Bronchial epithelial cell (primary cell): ENCODE measurements around the gene SYNM. TPM values are rescaled to one million over a fixed set of nuclear protein-coding genes. Genes with fewer than 3 reads are reported as not detected.
A peak's percentile ranks its signal among the peaks of the same experiment; 100 is the strongest.
"Not testable (repeated sequence)": the region's sequence is repeated elsewhere in the genome, so short reads cannot be mapped to it uniquely, and the experiment has no call there.

Experiments used
- DNase-seq: peaks from one replicate; pipeline ENCODE4 v3.0.0-alpha.2; 2010; ENCODE audit warnings: low read depth
- FAIRE-seq: peaks from 2 replicates; lab custom pipeline; 2011; peaks lifted over from hg19 to GRCh38; lab: Jason Lieb, UNC
- H3K27me3 ChIP-seq: 2 replicates; pipeline ENCODE4 v1.5.1; 2011; ENCODE audit warnings: low read length; ENCODE audit not compliant: control insufficient read depth, insufficient read depth
- H3K36me3 ChIP-seq: 2 replicates; pipeline ENCODE4 v1.5.1; 2011; ENCODE audit warnings: low read length; ENCODE audit not compliant: control insufficient read depth, insufficient read depth
- H3K4me3 ChIP-seq: 2 replicates; pipeline ENCODE4 v1.5.1; 2011; ENCODE audit warnings: mild to moderate bottlenecking, low read depth, low read length, control low read depth
- total RNA-seq: library from RNA; depleted of rRNA; stranded (reverse); fragments of >200 nt; gene quantifications from 2 replicates; pipeline ENCODE4 v1.2.1, GENCODE V29; 2014
- TF ChIP-seq, protein P1 (sequence below): IDR thresholded peaks from 2 replicates; pipeline ENCODE4 v1.5.1; 2011; ENCODE audit warnings: mild to moderate bottlenecking, moderate library complexity, low read length, control low read depth, inconsistent platforms; ENCODE audit not compliant: insufficient read depth, severe bottlenecking

The SYNM gene
- total RNA-seq, 1 donor from 2014 or later: 0.26 TPM

DNA sequence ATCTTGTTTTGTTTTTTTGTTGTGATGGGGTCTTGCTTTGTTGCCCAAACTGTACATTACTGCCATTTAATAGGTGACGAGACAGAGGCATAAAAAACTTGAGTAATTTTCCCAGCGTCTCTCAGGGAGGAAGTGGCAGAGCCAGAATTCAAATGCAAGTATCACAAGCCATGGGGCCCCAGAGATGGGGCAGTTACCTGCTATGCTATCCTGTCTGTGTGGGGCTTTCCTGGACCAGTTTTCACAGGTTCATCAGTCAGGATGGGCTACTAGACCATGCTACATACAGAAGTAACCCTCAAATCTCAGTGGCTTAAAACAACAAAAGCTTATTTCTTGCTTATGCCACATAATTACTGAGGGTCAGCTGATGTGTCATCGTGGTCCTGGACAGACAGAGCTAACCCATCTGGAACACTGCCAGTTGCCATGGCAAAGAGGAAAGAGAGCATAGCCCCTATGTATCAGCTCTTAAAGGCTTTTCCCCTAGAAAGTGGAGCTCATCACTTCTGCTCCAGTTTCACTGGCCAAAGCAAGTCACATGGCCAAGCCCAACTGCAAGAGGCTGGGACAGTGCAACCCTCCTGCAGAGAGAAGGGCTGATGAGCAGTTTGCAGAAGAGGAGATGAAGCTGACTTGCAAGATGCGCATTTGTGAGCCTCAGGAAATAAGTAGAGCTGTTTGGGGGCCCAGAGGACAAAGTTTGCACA is 31.7 kb upstream of the SYNM start:
- TF ChIP-seq, protein P1, sequence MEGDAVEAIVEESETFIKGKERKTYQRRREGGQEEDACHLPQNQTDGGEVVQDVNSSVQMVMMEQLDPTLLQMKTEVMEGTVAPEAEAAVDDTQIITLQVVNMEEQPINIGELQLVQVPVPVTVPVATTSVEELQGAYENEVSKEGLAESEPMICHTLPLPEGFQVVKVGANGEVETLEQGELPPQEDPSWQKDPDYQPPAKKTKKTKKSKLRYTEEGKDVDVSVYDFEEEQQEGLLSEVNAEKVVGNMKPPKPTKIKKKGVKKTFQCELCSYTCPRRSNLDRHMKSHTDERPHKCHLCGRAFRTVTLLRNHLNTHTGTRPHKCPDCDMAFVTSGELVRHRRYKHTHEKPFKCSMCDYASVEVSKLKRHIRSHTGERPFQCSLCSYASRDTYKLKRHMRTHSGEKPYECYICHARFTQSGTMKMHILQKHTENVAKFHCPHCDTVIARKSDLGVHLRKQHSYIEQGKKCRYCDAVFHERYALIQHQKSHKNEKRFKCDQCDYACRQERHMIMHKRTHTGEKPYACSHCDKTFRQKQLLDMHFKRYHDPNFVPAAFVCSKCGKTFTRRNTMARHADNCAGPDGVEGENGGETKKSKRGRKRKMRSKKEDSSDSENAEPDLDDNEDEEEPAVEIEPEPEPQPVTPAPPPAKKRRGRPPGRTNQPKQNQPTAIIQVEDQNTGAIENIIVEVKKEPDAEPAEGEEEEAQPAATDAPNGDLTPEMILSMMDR: no peak
- no peak for DNase-seq
- no peak overlapping the region for H3K4me3 ChIP-seq
- no peaks in the 10 kb centered on the region for H3K36me3 ChIP-seq
- no peaks in the 10 kb centered on the region for H3K27me3 ChIP-seq
- no peak for FAIRE-seq

DNA sequence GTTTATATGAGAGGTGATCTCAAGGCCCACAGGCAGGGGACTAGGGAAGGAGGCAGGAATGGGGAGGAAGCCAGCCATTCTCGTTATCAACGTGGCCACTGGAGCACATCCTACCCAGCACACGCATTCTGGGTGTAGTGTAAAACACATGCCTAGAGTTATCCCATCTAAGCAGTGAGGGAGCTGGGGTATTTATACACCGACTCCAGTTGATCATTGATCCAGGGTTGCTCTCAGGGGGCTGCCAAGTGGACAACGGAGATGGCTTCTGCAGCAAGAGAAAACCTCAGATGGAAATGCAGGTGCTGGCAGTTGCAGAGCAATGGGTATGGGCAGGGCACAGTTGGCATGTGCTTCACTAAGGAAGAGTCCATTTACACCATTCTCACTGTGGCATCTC is 30.4 kb upstream of the SYNM start:
- Histone ChIP-seq H3K4me3 (no peak overlapping the region), H3K36me3 (no peaks in the 10 kb centered on the region), H3K27me3 (no peaks in the 10 kb centered on the region)
- TF ChIP-seq, protein P1: no peak
- FAIRE-seq (no peak), DNase-seq (no peak)

DNA sequence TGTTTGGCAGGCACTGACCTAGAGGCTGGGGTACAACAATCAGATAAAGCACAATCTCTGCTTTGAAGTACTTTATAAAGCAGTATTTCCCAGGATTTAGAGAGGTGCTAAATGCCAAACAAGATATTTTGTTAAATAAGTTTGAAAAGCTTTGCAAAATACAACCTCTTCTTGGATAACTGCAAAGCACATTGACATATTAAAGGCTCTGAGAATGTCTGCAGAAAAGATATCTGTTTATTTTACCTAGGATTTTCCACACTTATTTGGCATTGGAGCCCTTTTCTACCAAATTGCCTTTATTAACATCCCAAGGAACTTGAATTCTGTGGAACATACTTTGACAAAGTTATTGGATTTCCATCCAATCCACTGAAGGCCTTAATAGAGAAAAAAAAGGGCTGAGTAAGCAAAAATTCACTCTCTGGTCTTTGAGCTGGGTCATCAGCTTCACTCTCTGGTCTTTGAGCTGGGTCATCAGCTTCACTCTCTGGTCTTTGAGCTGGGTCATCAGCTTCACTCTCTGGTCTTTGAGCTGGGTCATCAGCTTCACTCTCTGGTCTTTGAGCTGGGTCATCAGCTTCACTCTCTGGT is 29.7 kb upstream of the SYNM start:
- not testable (repeated sequence) for DNase-seq, H3K36me3 ChIP-seq, H3K4me3 ChIP-seq, H3K27me3 ChIP-seq, FAIRE-seq

DNA sequence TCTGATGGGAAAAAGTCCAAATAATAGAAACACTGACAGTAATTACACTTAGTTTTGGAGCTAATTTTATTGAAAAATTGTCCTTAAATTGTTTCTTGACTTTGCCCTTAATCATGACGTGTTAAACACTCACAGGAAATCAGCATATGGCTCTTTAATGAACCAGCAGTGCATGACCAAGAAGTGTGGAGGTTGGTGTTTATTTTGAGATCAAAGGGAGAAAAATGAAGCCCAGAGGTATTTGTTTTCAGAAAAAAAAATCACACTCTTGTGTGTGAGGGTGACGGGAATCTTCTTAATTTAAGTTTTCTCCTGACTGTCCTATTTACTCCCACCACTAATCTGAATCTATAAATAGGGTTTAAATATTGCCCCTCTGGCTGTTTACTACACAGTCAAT is 28.8 kb upstream of the SYNM start:
- FAIRE-seq (no peak), DNase-seq (no peak)
- TF ChIP-seq, protein P1: no peak
- Histone ChIP-seq H3K4me3 (no peak overlapping the region), H3K27me3 (no peaks in the 10 kb centered on the region), H3K36me3 (no peaks in the 10 kb centered on the region)

DNA sequence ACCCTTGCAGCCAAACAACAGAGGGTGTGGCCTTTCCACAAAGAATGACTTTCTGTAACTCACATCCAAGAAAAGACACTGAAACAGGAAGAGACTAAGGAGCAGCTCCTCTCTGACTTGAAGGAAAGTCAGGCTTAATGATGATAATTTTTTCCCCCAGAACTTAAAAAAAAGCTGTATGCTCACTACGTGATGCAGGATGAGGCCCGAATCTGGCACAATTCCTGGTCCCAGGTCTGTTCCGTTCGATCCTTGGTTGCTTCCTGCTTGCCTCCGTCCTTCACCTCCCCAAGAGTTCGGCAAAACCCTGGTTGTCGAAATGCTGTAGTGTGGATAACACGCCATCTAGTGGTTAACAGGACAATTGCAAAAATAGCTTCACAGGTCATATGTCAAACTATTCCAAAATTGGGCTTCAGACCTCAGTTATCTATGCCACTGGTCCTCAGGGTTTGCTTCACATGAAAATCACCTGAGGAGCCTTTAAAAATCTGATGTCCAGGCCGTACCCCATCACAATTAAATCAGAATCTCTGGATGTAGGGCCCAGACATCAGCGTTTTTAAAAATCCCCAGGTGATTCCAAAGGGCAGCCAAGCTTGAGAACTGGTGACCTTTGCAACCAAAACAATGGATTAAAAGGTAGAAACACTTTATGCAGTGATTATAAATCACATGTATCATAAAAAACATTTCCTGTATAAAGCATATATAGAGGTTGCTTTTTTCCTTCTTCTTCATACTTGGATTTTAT is 28.1 kb upstream of the SYNM start:
- Histone ChIP-seq H3K27me3 (no peaks in the 10 kb centered on the region), H3K36me3 (no peaks in the 10 kb centered on the region), H3K4me3 (peak overlapping the region; percentile 10)
- TF ChIP-seq, protein P1: peak; percentile 83
- DNase-seq (peak; percentile 80), FAIRE-seq (peak; percentile 94)

DNA sequence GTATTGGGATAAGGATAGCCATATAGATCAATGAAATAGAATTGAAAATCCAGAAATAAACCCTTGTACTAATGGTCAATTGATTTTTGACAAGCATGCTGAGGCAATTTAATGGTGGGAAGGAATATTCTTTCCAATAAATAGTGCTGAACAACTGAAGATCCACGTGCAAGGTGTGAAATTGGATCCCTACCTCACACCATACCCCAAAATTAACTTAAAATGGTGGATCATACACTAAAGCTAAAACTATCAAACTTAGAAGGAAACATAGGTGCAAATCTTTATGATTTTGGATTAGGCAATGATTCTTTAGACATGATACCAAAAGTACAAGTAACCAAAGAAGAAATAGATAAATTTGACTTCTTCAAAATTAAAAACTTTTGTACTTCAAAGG is 22.1 kb upstream of the SYNM start:
- TF ChIP-seq, protein P1: no peak
- Histone ChIP-seq H3K36me3 (no peaks in the 10 kb centered on the region), H3K27me3 (no peaks in the 10 kb centered on the region), H3K4me3 (no peak overlapping the region)
- DNase-seq (no peak), FAIRE-seq (no peak)
